HG03066 (cell line): Measurements from ENCODE around the gene PLD4.

ENCODE experiments used
- ATAC-seq: cut with Tn5 transposase; IDR thresholded peaks from one replicate; pipeline ENCODE4 v1.9.1; 2021; ENCODE audit warnings: low read depth; ENCODE audit not compliant: unreplicated experiment

PLD4 gene

DNA sequence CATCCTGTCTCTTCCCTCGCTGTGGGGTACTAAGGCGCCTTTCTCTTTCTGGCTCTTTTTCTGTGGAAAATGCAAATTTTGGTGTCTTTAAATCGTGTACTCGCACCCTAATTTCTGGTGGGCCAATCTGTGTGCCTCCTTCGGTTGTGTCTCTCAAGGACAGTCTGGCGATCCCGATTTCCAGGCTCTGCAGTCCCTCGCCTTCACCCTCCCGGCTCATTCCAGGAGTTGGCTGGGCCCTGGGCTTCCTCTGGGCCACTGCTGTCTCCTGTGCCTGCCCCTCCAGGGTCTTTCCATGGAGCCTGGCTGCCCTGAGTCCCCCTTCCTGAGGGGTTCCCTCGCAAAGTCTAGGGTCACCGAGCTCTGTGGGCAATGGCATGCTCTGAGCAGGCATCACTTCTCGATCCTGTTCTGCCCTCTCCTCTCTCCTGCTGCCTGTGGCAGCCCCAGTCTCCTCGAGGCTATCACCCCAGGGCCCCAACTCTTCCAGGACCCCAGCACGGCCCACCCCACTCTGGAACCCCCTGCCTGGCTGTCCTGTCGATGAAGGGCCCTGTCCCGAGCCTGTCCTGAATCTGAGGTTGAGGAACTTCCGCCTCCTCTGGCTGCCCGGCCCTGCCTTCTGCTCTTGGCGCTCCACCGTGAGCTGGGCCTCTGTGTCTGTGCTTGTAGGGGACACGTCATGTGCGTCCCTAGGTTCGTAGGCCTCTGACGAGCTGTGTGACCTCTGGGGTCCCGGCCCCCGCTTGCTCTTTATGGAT is 29.4 kb downstream of the PLD4 start:
- ATAC-seq = no peak

DNA sequence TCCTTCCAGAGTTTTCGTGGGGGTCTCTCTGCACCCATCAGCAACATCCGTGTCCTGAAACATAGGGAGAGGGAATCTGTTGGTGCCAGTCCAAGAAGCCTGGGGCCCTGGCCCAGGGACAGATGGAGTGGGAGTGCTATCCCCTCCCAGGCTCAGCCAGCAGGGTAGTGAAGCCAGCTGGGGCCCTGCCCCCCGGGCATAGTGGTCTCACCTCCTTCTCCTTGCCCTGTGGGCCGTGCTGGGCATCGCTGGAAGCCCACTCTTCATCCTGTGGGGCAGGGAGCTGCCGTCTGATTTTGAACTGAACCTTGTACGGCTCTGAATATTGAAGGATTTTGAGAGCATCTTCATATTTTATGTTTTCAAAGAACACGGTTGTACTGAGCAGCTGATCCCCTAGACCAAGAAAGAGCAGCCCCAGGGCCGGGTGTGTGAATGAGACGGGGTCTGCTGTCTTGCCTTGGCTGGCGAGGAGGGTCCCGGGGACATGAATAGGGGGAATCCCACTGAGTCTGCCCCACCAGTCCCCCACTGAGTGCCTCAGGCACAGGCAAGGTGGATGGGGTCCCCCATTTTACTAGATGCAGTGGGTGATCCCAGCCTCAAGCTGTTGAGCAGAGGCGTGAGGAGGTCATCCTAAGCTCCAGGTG is 30.2 kb downstream of the PLD4 start:
- no peak for ATAC-seq

DNA sequence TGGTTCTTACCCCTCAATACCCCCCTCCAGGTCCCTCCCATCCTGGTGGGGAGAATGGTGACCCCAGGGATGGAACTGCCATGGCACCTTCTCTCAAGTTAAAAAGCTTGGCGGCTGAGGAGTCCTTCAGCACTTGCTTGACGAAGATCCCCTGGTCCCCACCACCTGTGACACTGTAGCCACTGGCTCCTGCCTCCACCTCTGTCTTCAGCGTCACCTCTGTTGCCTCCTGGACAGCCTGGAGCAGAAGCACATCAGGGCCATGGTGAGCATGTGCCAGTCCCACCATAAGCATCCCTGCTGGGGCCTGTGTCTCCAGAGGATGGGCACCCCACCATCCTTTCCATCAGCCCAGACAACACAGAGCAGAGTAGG is 30.7 kb downstream of the PLD4 start:
- ATAC-seq = no peak

DNA sequence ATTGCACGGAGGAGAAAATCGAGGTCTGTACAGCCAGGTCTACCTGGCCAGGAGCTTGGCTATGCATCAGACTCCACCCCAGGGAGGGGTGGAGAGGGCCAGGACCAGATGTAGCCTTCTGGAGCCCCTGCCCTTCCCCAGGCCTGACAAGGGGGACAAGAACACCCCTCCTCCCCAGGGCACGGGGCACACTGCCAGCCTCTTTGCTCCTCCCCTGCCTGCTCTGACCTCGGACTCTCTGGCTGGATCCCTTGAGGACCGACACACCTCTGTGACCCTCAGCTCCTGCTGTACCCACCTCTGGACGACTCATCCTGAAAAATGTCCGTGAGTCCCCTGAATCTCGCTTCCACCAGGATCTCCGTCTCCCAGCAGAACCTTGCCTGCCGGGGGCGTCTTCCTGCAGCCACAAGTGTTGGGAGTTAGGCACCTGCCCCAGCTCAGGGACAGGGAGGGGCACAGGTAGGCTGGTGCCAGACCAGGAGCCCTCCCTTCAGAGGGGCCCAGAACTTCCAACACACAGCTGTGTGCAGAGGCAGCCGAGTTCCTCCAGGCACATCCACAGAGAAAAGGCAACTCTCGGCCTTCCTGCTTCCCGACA is 31.7 kb downstream of the PLD4 start:
- no peak for ATAC-seq

DNA sequence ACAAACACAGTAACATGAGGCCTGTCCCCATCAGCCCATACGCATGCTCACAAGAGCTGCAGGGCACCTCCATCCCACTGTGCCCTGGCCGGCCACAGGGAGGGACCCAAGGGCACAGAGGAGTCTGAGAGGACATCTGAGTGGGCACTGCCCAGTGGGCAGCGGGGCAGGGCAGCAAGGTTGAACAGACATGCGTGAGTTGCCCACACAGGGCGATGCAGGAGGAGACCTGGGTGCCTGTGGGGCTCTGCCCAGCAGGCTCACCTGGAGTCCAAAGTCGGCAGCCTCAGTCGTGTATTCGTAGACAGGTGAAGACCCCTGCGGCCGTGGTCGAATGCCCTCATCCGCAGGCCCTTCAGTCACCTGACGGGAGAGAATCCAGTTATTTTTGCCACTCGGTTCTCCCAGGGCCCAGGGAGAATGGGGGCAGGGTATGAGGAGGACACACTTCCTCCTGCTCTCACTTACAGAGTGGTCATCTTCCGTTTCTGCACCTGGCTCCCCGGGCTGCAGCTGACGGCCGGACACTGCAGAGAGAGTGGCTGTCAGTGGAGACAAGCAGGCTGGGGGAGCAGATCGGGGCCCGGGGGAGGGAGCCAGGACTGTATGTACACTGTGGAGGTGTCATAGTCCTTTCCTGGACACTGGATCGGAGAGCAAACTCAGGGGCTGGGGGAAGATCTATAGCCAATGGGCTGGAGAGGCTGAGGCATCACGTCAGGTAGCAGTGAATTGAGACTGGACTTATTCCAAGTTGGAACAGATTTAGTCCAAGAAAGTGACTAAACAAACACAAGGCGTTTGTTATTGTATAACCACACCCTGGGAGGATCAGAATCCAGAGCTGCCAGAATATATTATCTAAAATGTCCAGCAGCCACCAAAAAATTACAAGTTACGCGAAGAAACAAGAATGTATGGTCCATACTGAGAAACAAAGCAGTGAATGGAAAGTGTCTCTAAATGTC is 32.8 kb downstream of the PLD4 start:
- no peak for ATAC-seq

DNA sequence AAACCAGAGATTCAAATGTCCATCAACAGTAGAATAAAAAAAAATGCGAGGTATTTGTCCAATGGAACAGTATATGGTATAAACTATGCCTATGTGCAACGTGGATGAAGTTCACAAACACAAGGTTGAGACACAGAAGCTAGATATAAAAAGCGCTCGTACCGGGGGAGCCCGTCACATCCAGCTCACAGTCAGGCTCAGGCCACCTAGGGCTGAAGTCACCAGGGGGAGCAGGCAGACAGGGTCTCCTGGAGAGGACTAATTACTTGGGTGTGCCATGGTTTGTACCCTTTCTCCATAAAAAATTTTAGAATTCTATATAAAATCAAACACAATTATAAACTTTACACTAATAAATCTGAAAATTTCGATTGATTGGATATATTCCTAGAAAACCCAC is 39.9 kb downstream of the PLD4 start:
- ATAC-seq = no peak

DNA sequence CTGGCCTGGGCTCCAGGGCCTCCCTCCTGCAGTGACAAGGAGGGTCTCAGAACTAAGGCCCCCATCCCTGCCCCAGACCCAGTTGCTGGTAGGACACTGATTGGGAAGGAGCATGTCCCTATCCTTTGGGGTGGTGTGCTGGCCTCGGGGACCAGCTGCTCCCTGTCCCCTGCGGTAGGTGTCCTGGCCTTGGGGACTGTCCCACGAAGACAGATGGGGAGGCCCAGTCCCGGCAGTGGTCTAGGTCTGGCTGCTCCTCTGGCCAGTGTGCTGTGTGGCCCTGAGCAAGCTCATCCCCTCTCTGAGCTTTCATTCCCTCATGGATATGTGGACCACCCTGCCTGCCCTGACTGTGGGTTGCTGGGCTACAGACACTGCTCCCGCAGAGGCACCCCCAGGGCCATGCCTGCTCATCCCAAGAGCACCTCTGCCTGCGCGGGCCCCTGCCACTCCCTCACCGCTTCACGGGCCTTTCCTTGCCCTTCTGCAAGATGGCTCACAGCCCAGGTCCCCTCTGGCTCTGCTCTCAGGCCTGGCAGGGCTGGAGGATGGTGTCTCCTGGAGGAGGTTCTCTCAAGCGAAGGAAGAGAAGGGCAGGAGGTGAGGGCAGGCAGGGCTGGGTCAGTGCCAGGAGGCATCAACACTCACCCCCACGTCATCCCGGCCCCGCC is 41.0 kb downstream of the PLD4 start:
- no peak for ATAC-seq

DNA sequence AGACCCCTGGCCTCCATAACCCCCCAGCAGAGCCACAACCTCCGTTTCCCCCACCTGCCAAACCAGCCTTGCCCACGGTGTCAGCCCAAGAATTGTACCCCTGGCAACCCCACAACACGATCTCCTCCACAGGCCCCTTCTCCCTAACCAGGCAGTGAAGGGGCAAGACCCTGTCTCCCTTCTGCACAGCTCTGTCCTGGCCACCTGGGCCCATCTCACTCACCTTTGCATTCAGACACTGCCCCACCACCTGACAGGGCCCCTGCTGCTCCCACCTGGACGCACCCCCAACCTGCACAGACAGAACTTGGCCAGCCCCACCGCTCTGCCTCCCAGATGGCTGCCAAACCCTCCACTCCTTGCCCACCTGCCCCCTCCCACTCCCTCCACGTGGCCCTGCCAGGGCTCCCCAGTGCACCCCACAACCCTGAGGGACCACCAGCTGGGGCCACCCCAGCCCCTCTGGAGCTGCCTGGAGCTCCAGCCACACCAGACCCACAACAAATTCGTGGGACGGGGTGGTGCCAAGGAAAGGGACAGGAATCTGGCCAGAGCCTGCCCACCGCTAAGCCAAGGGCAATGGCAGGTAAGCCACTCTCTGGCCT is 41.7 kb downstream of the PLD4 start:
- no peak for ATAC-seq

DNA sequence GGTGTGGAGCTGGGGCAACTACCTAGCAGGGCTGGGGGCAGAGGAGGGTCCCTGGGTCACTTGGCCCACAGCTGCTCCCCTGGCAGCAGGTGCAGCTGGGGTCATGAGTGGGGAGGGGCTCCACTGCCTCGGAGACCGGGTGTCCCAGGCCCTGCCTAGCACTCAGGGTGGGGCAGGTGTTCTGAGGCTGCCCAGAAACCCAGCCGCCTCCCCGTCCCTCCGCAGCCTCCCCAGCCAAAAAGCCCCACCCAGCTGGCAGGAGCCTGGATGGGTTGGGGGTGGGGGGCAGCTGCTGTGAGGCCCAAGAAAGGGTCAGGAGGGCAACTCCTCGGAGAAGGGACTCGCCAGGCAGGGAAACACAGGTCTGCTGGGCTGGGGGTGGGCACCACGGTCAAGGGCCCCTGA is 42.3 kb downstream of the PLD4 start:
- no peak for ATAC-seq

DNA sequence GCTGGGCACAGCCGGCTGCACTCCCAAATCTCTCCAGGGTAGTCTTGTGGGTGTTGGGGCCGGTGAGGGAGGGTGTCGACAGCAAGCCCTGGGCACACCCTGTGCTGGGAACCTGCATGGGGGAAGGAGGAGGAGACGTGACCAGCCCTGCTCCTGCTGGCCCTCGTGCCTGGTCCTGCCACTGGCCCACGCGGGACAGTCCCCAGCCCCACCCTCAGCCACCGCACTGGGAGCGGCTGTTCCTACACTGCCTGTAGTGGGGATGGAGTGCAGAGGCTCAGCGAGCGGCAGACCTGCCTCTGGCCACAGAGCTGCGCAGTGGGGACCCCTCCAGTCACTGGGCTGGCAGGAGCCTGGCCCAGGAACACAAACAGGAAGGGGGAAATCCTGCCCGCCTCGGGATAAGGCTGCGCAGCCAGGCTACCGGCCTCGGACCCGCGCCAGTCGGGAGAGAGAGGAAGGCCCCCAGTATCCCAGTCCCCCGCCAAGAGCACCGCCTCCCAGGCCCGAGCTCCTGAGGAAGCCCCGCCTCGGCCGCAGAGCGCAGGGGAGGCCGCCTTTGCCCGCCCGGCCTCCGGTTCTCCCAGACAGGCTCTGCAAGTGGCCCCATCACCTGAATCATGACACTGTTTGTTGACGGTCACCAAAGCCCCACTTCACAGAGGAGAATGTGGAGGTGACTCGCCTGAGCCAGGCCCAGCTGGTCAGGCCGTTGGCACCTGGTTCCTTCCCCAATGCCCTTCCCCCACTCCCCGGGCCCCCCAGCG is 42.9 kb downstream of the PLD4 start:
- ATAC-seq = no peak

DNA sequence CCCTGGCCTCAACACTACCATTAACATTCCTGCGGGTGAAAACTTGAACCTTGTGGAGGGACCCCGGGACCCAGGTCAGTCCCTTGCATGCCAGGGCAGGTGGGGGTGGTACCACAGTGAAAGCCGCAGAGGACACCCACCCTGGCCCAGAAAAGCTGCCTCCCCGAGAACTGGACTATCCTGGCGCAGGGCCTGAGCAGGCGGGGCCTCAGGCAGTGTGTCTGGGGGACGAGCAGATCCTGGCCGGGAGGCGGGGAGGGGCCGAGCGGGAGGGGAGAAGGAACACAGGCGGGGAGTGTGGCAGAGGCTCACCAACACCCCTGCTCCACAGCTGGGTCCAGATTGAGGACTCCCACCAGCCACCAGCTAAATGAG is 43.5 kb downstream of the PLD4 start:
- ATAC-seq = no peak

DNA sequence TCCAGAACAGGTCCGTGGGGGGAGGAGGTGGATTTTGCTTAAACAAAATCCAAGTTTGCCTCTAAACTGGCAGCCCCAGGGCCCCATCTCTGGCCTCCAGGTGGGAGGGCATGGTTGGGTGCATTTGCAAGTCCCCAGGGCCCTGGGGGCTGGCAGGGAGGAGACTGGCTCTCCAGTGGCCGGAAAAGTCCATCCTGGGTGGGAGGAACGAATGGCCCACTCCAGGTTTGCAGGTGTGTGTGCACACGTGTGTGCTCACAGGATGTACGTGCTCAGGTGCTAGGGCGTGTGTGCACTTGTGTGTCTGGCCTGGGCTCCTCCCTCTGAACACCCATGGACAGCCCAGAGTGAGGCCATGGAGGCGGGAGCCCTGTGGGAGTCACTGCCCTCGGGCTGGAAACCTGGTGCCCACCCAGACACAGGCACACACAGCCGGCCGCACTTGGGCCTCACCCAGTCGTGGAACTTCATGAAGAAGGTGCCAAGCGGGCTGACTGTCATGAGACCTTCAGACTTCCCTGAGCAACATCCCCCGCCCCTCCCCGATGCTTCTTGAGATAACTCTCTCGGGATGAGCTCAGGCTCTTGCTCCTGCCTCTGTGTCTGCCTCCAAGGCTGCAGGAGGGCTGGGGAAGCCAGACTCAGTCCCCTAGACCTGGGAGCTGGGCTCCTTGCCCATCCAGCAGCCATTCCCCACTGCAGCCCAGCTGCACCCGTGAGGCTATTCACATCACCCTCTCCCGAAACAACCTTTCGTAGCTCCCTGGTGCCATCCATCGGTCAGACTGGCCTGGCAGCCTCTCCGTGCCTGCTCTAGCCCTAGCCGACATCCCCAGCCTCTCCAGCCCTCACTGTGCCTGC is 44.1 kb downstream of the PLD4 start:
- no peak for ATAC-seq

DNA sequence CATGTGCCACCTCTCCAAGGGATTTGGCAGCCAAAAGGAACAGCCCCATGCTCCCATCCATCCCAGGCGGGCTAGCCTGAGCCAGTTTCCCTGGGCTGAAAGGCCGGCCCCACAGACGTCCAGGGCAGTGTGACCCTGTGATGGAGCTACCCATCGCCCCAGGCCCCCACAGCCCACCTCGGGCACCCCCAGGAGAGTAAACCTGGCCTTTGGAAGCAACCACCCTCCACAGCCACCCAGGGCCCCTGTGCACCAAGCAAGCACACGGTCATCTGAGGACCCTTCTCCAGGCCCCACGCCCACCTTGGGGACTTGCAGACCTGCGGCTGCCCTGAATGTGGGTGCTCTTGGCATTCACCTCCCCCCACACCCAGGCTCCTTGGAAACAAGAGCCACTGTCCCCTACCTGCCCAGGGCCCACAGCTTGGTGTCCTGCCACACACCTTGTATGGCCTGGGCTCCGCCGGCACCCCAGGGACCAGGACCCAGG is 45.1 kb downstream of the PLD4 start:
- ATAC-seq = no peak

DNA sequence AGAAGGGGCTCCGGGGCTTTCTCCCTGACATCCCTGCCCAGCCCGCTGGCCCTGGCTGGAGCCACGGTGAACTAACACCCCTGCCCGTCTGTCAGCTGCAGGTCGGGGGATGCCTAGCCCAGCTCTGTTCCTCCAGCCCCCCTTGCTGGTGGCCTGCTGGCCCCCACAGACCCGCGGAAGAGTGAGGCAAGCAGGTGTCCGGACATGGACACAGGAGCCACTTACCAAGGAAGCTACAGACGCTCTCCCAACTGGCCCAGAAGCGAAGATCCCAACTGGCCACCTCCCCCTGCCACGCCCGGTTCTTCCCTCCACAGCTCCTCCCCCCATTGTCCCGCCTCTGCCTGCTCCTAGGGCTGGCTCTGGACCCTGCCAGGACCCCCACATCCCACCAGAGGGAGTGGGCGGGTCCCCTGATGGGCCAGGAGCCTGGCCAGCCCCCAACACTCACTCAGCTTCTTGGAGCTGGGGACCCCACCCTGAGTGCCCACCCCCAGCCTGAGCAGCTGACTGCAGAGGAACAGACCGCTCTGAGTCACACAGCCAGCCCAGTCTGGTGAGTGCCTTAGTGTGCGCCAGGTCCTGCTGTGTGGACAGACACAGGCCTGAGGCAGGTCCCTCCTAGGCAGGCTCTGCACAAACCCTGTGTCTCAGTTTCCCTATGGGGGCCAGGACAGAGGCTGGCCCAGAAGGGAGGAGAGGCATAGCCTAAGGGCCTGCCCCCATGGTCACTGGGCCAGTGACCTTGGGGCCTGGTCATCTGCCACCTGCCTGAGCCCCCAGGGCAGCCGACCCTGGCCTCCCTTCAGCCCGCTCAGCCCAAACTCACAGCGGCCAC is 45.8 kb downstream of the PLD4 start:
- ATAC-seq = no peak

DNA sequence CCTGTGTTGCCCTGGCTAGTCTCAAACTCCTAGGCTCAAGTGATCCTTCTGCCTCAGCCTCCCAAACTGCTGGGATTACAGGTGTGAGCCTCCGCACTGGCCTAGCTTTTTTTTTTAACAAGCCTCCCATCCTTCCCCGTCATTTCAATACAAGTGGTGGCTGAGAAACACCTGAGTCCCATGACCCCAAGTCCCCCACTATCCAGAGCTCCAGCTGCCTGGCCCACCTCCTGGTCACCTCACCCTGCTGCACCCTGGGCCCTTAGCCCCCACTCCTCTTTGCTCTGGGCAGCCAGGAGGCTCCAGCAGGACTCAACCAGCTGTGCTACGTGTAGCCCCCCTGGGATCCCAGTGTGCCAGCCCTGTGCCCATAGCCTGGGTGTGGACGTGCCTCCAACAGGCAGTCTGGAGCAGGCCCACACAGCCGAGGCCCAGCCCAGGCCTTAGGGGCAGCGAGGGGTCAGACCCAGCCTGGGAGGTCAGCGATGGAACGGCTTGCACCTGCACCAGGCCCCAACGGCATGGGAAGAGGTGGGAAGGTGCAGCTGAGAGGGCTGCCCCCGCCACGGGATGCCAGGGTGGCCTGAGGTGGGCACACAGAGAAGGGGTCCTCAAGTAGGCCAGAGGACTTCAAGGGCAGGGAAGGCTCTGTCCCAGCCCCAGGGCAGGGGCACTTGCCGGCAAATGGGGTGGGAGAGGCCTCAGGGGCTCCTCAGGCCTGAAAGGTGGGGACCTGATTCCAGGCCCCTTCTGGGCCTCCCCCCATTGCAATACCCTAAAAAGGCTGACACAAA is 47.0 kb downstream of the PLD4 start:
- ATAC-seq = no peak

DNA sequence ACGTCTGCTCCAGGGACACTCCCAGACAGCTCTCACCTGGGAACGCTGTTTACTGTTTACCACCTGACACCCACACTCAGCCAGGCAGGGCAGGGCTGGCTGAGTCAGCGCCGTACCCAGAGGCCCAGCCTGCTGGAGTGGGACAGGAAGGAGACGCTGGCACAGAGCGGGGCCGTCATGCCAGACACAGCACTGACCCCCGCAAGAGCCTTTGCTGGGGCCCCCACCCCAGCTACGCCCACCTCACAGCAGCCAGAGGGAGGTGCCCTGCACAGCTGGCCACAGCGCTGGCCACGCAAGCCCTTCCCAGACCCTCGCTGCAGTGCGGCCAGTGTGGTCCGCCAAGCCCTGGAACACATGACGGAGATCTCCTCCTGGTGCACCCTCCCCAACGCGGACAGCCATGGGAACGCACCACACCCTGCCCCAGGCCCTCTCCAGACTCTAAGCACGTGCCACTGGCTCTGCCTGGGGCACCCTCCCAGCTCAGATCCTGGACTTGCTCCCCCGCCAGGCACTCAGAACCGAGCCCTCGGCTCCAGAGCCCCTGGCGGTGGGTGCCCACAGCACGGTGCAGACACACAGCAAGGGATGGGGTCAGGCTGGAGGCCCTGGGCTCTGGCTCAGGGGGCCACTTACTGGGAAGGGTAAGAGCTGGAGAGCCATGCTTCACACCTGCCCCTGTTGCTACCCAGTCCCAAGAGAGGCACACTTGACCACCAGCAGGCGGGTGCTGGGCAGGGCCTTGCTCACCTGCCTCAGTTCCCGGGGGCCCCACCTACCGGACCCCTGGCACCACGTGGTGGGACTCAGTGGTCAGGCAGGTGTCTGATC is 47.8 kb downstream of the PLD4 start:
- no peak for ATAC-seq
